B cell (primary cell): ENCODE results near the gene RIC8B. TPM values are rescaled to one million over a fixed set of nuclear protein-coding genes. Genes with fewer than 3 reads are reported as not detected.

Source experiments
- ATAC-seq: fragments of 200-7000 bp; cut with Tn5 transposase; one replicate; pipeline ENCODE4 v1.10.0; 2021; ENCODE audit warnings: low read depth, mild to moderate bottlenecking, moderate number of reproducible peaks, moderate library complexity
- CTCF ChIA-PET: fragments of 350-600 bp; sonication (Branson Sonifier 250); formaldehyde crosslinking; loops from one replicate; lab custom pipeline; 2021; ENCODE audit warnings: antibody characterized with exemption, inconsistent platforms; lab: Charles Lee
- POLR2A ChIA-PET: fragments of 350-600 bp; sonication (Branson Sonifier 250); formaldehyde crosslinking; loops from one replicate; lab custom pipeline; 2021; ENCODE audit warnings: antibody characterized with exemption; lab: Charles Lee
- DNase-seq: peaks from one replicate; pipeline ENCODE4 v3.0.0; 2013
- H2AFZ ChIP-seq: 2 replicates; pipeline ENCODE4 v1.6.1; 2012; ENCODE audit warnings: mild to moderate bottlenecking, low read depth, low read length; ENCODE audit not compliant: insufficient read depth, poor library complexity, severe bottlenecking
- H3K27ac ChIP-seq, 2 donors: 1 replicate in 1 of 2; 2 replicates in 1 of 2; pipeline ENCODE4 v1.5.1; 2012 to 2013; ENCODE audit warnings: low read length in 2 of 2, mild to moderate bottlenecking in 2 of 2, moderate library complexity in 1 of 2
- H3K27me3 ChIP-seq, 4 experiments: fragments of 200-600 bp in 1 of 4; sonication (generic) in 1 of 4; replicated peaks in 1 of 4; 1 replicate in 2 of 4; 2 replicates in 2 of 4; pipeline versions ENCODE4 v1.6.1 to v1.7.0; 2013 to 2016; ENCODE audit warnings: low read length in 3 of 4, mild to moderate bottlenecking in 2 of 4, mixed read lengths in 1 of 4, moderate library complexity in 1 of 4; ENCODE audit not compliant: insufficient read depth in 4 of 4, control insufficient read depth in 3 of 4; ENCODE audit errors: control extremely low read depth in 1 of 4
- H3K36me3 ChIP-seq, 2 experiments: replicated peaks in 1 of 2; 1 replicate in 1 of 2; 2 replicates in 1 of 2; pipeline versions ENCODE4 v1.6.1 to v1.7.1; 2013; ENCODE audit warnings: low read length in 1 of 2; ENCODE audit not compliant: insufficient read depth in 2 of 2, control insufficient read depth in 1 of 2; ENCODE audit errors: control extremely low read depth in 1 of 2, extremely low read depth in 1 of 2
- H3K4me1 ChIP-seq, 2 donors: fragments of 200-600 bp in 1 of 2; sonication (generic) in 1 of 2; 1 replicate in 1 of 2; 2 replicates in 1 of 2; pipeline versions ENCODE4 v1.5.1 to v1.6.1; 2013 to 2017; ENCODE audit warnings: low read length in 2 of 2; ENCODE audit not compliant: control insufficient read depth in 2 of 2, insufficient read depth in 2 of 2
- H3K4me2 ChIP-seq: replicated peaks from 2 replicates; pipeline ENCODE3; 2012; ENCODE audit warnings: mild to moderate bottlenecking, low read depth, low read length; ENCODE audit not compliant: poor library complexity, severe bottlenecking
- H3K4me3 ChIP-seq, 5 experiments: fragments of 200-600 bp in 1 of 5; sonication (generic) in 1 of 5; 1 replicate in 3 of 5; 2 replicates in 2 of 5; pipeline versions ENCODE4 v1.5.1 to v1.7.0; 2011 to 2016; ENCODE audit warnings: low read length in 4 of 5, mild to moderate bottlenecking in 4 of 5, low read depth in 2 of 5, control low read depth in 1 of 5, moderate library complexity in 1 of 5; ENCODE audit not compliant: insufficient read depth in 1 of 5; ENCODE audit errors: control extremely low read depth in 1 of 5, extremely low read depth in 1 of 5
- H3K79me2 ChIP-seq: fragments of 200-600 bp; sonication (generic); one replicate; pipeline ENCODE4 v1.6.0; 2016; ENCODE audit warnings: low read length; ENCODE audit not compliant: control insufficient read depth, insufficient read depth
- H3K9ac ChIP-seq: fragments of 200-600 bp; sonication (generic); 2 replicates; pipeline ENCODE4 v1.6.1; 2017; ENCODE audit warnings: mild to moderate bottlenecking, low read length, moderate library complexity
- H3K9me3 ChIP-seq, 3 donors: one replicate each; pipeline versions ENCODE4 v1.6.1 to v1.7.1; 2013; ENCODE audit warnings: low read length in 2 of 3; ENCODE audit not compliant: control insufficient read depth in 2 of 3, insufficient read depth in 1 of 3; ENCODE audit errors: control extremely low read depth in 1 of 3
- H4K20me1 ChIP-seq: 2 replicates; pipeline ENCODE4 v1.6.0; 2012; ENCODE audit warnings: mild to moderate bottlenecking, low read length; ENCODE audit not compliant: insufficient read depth, control insufficient read depth, poor library complexity, severe bottlenecking
- H3K27ac Mint-ChIP-seq: one replicate; pipeline ENCODE4 v1.8.0; 2021; ENCODE audit warnings: mixed read lengths
- H3K27me3 Mint-ChIP-seq: one replicate; pipeline ENCODE4 v1.8.0; 2021; ENCODE audit warnings: mixed read lengths
- H3K4me1 Mint-ChIP-seq: one replicate; pipeline ENCODE4 v1.8.0; 2021; ENCODE audit warnings: mixed read lengths
- H3K4me3 Mint-ChIP-seq: one replicate; pipeline ENCODE4 v1.8.0; 2021; ENCODE audit warnings: mixed read lengths
- H3K9me3 Mint-ChIP-seq: one replicate; pipeline ENCODE4 v1.8.0; 2022; ENCODE audit warnings: mixed read lengths; ENCODE audit not compliant: insufficient read depth
- CTCF ChIP-seq: fragments of 200-600 bp; IDR thresholded peaks from one replicate; pipeline ENCODE4 v1.8.0; 2022; ENCODE audit warnings: antibody characterized with exemption, mild to moderate bottlenecking
- EZH2 ChIP-seq: IDR thresholded peaks from 2 replicates; pipeline ENCODE4 v1.6.1; 2012; ENCODE audit warnings: borderline replicate concordance, low read depth, mild to moderate bottlenecking, moderate library complexity, low read length; ENCODE audit not compliant: insufficient read depth, poor library complexity, severe bottlenecking
- WGBS: methylation state at CpG from one replicate; pipeline ENCODE4 v1.1.5; 2013; ENCODE audit warnings: missing lambda C conversion rate; ENCODE audit not compliant: insufficient coverage; 5-methylcytosine and 5-hydroxymethylcytosine counted together
- intact Hi-C: fragments of 100-400 bp; cut with micrococcal nuclease; formaldehyde crosslinking; loops from one replicate; pipeline ENCODE4 v1.10.0; 2022
- polyA plus RNA-seq: library from polyadenylated mRNA; depleted of rRNA; stranded (reverse); fragments of >200 nt; gene quantifications from 2 replicates; pipeline ENCODE4 v1.2.3, GENCODE V29; 2012
- total RNA-seq, 2 donors: library from RNA; stranded (reverse); fragments of 120-200 nt in 1 of 2; gene quantifications; 1 replicate in 1 of 2; 2 replicates in 1 of 2; pipeline versions ENCODE4 v1.2.3 to v1.2.4, GENCODE V29; 2013 to 2022

The RIC8B gene
- total and polyA plus RNA-seq, 2 donors (not counting 1 experiment from before 2014, with no cell fraction given) = 3.0 to 14.8 TPM

GRCh38 chr12:106868982-106869700, 94.7 kb downstream of the RIC8B start:
- POLR2A ChIA-PET = no interaction called here
- WGBS = 97% methylated on average over 4 of the region's 10 CpGs

More at GRCh38 chr12:106868982-106869700, 94.7 kb downstream of the RIC8B start:
- Histone ChIP-seq H4K20me1 (no peaks in the 10 kb centered on the region), H3K79me2 (no peaks in the 10 kb centered on the region), H3K4me3 (no peak overlapping the region), H3K27ac (no peak overlapping the region), H3K9me3 (no peaks in the 10 kb centered on the region), H3K4me1 (no peaks in the 10 kb centered on the region), H3K36me3 (no peaks in the 10 kb centered on the region), H3K9ac (no peak overlapping the region), H2AFZ (no peak overlapping the region), H3K27me3 (peaks cover 1 to 39% (median 7%) of the 10 kb centered on the region in 4 experiments), H3K4me2 (no peak overlapping the region)
- no peak overlapping the region for H3K27ac Mint-ChIP-seq
- intact Hi-C loops = no loop called here
- H3K9me3 Mint-ChIP-seq = no peaks in the 10 kb centered on the region
- no peaks in the 10 kb centered on the region for H3K4me1 Mint-ChIP-seq
- TF ChIP-seq EZH2 = no peak
- TF ChIP-seq CTCF = no peak
- ATAC-seq (no peak), DNase-seq (no peak)
- CTCF ChIA-PET = no interaction called here
- H3K27me3 Mint-ChIP-seq = peaks cover 33% of the 10 kb centered on the region
- H3K4me3 Mint-ChIP-seq = no peak overlapping the region
